Measurements from ENCODE around the gene KSR1. TPM values are rescaled to one million over a fixed set of nuclear protein-coding genes. Genes with fewer than 3 reads are reported as not detected.
"Not testable (repeated sequence)": the region's sequence is repeated elsewhere in the genome, so short reads cannot be mapped to it uniquely, and the experiment has no call there.

The KSR1 gene
- total RNA-seq, 1 donor from 2014 or later: 114 TPM

- intact Hi-C loops (cut with micrococcal nuclease): no loop called here
- H3K36me3 Mint-ChIP-seq (ENCODE audit: low read depth): peaks cover 3% of the 10 kb centered on the region
- H3K27ac Mint-ChIP-seq: peak overlapping the region; percentile 3
- no peaks in the 10 kb centered on the region for H3K9me3 Mint-ChIP-seq
- DNase-seq (no peak), ATAC-seq (ENCODE audit: low read depth) (peak; percentile 26)
- H3K4me1 Mint-ChIP-seq: peaks cover 48% of the 10 kb centered on the region
- POLR2A ChIA-PET: interaction anchor here (0.6 to 1.4 kb wide), 2 partner anchors 9 to 33 kb away, joined by 3 to 5 read pairs; no protein-coding TSS in a partner anchor
- no peak for TF ChIP-seq CTCF (IDR thresholded peaks at IDR 0.05)
- H3K27me3 Mint-ChIP-seq: no peaks in the 10 kb centered on the region
- CTCF ChIA-PET: no interaction called here
- no peak overlapping the region for H3K4me3 Mint-ChIP-seq
Observed at GRCh38 chr17:27463235-27463677, 7.0 kb downstream of the KSR1 start.

- H3K27me3 Mint-ChIP-seq; DNase-seq; H3K9me3 Mint-ChIP-seq; intact Hi-C loops (cut with micrococcal nuclease); ATAC-seq (ENCODE audit: low read depth); CTCF ChIA-PET; POLR2A ChIA-PET; H3K36me3 Mint-ChIP-seq (ENCODE audit: low read depth); H3K27ac Mint-ChIP-seq; H3K4me3 Mint-ChIP-seq: not testable (repeated sequence)
- peaks cover 49% of the 10 kb centered on the region for H3K4me1 Mint-ChIP-seq
Observed at GRCh38 chr17:27464019-27464418, 7.8 kb downstream of the KSR1 start.

GRCh38 chr17:27464431-27464830, 8.2 kb downstream of the KSR1 start:
- Mint-ChIP-seq H3K9me3 (no peaks in the 10 kb centered on the region), H3K27ac (no peak overlapping the region), H3K4me1 (peaks cover 51% of the 10 kb centered on the region), H3K27me3 (no peaks in the 10 kb centered on the region), H3K36me3 (ENCODE audit: low read depth) (peaks cover 3% of the 10 kb centered on the region), H3K4me3 (no peak overlapping the region)
- ATAC-seq (ENCODE audit: low read depth): no peak
- no peak for TF ChIP-seq CTCF (IDR thresholded peaks at IDR 0.05)
- POLR2A ChIA-PET: no interaction called here
- intact Hi-C loops (cut with micrococcal nuclease): no loop called here
- CTCF ChIA-PET: no interaction called here
- DNase-seq: no peak

- H3K4me3 Mint-ChIP-seq; H3K36me3 Mint-ChIP-seq (ENCODE audit: low read depth); H3K27me3 Mint-ChIP-seq; ATAC-seq (ENCODE audit: low read depth); DNase-seq; H3K9me3 Mint-ChIP-seq: not testable (repeated sequence)
- intact Hi-C loops (cut with micrococcal nuclease): loop anchor here (1.0 kb wide), 1 partner anchor 8 kb away; no protein-coding TSS in a partner anchor
- ChIA-PET POLR2A (interaction anchor here (0.6 to 3.4 kb wide), 5 partner anchors 9 to 173 kb away, joined by 4 to 26 read pairs (median 9); partner anchors contain the start of gene KSR1), CTCF (interaction anchor here (1.2 kb wide), 1 partner anchor 8 kb away, joined by 4 read pairs; no protein-coding TSS in a partner anchor)
- H3K4me1 Mint-ChIP-seq: peaks cover 61% of the 10 kb centered on the region
- peak overlapping the region; percentile 54 for H3K27ac Mint-ChIP-seq
Observed at GRCh38 chr17:27465875-27466274, 9.6 kb downstream of the KSR1 start.

- peak overlapping the region; percentile 54 for H3K27ac Mint-ChIP-seq
- DNase-seq: no peak
- peak; percentile 12 for ATAC-seq (ENCODE audit: low read depth)
Observed at GRCh38 chr17:27466376-27466742, 10.1 kb downstream of the KSR1 start.

More at GRCh38 chr17:27466376-27466742, 10.1 kb downstream of the KSR1 start:
- peak overlapping the region; percentile 42 for H3K4me3 Mint-ChIP-seq
- CTCF ChIA-PET: interaction anchor here (0.7 to 1.2 kb wide), 2 partner anchors 9 to 10 kb away, joined by 4 to 5 read pairs; partner anchors contain the start of gene KSR1
- POLR2A ChIA-PET: interaction anchor here (0.6 to 3.4 kb wide), 5 partner anchors 10 to 173 kb away, joined by 4 to 26 read pairs (median 9); partner anchors contain the start of gene KSR1
- H3K36me3 Mint-ChIP-seq (ENCODE audit: low read depth): no peaks in the 10 kb centered on the region
- intact Hi-C loops (cut with micrococcal nuclease): loop anchor here (1.0 kb wide), 1 partner anchor 8 kb away; no protein-coding TSS in a partner anchor
- no peak for TF ChIP-seq CTCF (IDR thresholded peaks at IDR 0.05)
- H3K27me3 Mint-ChIP-seq: no peaks in the 10 kb centered on the region
- H3K4me1 Mint-ChIP-seq: peaks cover 65% of the 10 kb centered on the region
- no peaks in the 10 kb centered on the region for H3K9me3 Mint-ChIP-seq
